ENCODE measurements around the gene ICOS. TPM values are rescaled to one million over a fixed set of nuclear protein-coding genes. Genes with fewer than 3 reads are reported as not detected.

ICOS gene
- polyA plus RNA-seq, 1 of the 3 experiments (the other 2 are of a cell fraction), result not detected

GRCh38 chr2:203898657-203899056, 37.9 kb upstream of the ICOS start:
- H2AFZ ChIP-seq (ENCODE audit: low read depth), result no peak overlapping the region
- H4K20me1 ChIP-seq (ENCODE audit: insufficient read depth), result no peaks in the 10 kb centered on the region
- 11% methylated on average over 2 of the region's 2 CpGs for WGBS (ENCODE audit: low lambda C conversion rate)
- no peaks in the 10 kb centered on the region for H3K79me2 ChIP-seq (ENCODE audit: insufficient read depth)
- TF ChIP-seq EP300 (IDR thresholded peaks at IDR 0.05; ENCODE audit: borderline replicate concordance in 1 of 2, low read depth in 1 of 2, low read length in 1 of 2) (no peak), TCF12 (IDR thresholded peaks at IDR 0.05) (no peak), CHD2 (IDR thresholded peaks at IDR 0.05; ENCODE audit: low read length, partially characterized antibody) (no peak), JUND (IDR thresholded peaks at IDR 0.05) (no peak), TAF1 (IDR thresholded peaks at IDR 0.05; ENCODE audit: borderline replicate concordance, low read depth, low read length) (no peak), GATA2 (CRISPR knock-in tag; IDR thresholded peaks at IDR 0.05) (no peak), MXI1 (IDR thresholded peaks at IDR 0.05; ENCODE audit: low read depth, low read length) (no peak), MEF2A (IDR thresholded peaks at IDR 0.05; ENCODE audit: borderline replicate concordance, low read depth) (no peak), CTCF (IDR thresholded peaks at IDR 0.05) (no peak), RAD21 (IDR thresholded peaks at IDR 0.05; ENCODE audit: low read length) (no peak)
- TF ChIP-seq, protein P1, sequence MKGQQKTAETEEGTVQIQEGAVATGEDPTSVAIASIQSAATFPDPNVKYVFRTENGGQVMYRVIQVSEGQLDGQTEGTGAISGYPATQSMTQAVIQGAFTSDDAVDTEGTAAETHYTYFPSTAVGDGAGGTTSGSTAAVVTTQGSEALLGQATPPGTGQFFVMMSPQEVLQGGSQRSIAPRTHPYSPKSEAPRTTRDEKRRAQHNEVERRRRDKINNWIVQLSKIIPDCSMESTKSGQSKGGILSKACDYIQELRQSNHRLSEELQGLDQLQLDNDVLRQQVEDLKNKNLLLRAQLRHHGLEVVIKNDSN (IDR thresholded peaks at IDR 0.05; ENCODE audit: borderline replicate concordance, low read depth), result no peak
- TF ChIP-seq, protein P2, sequence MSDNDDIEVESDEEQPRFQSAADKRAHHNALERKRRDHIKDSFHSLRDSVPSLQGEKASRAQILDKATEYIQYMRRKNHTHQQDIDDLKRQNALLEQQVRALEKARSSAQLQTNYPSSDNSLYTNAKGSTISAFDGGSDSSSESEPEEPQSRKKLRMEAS (IDR thresholded peaks at IDR 0.05; ENCODE audit: low read depth), result no peak
- H3K36me3 ChIP-seq (replicated peaks in 1 of 2; ENCODE audit: control insufficient read depth in 1 of 2, insufficient read depth in 2 of 2, low read length in 1 of 2), result no peaks in the 10 kb centered on the region
- H3K4me3 ChIP-seq (ENCODE audit: low read depth in 2 of 2, low read length in 1 of 2), result no peak overlapping the region
- ChIA-PET POLR2A (no interaction called here), CTCF (interaction anchor here (1.3 to 1.8 kb wide), 3 partner anchors 8 to 30 kb away, joined by 4 to 7 read pairs (median 7); no protein-coding TSS in a partner anchor)
- H3K27ac ChIP-seq (ENCODE audit: low read depth in 2 of 2, low read length in 1 of 2), result no peak overlapping the region
- no peaks in the 10 kb centered on the region for H3F3A ChIP-seq (replicated peaks; ENCODE audit: insufficient read depth)
- no peak overlapping the region for H3K4me2 ChIP-seq
- H3K9me2 ChIP-seq, result no peaks in the 10 kb centered on the region
- H3K27me3 ChIP-seq (ENCODE audit: insufficient read depth), result no peaks in the 10 kb centered on the region
- no peaks in the 10 kb centered on the region for H3K4me1 ChIP-seq (ENCODE audit: control insufficient read depth in 1 of 2, insufficient read depth in 2 of 2, low read depth in 1 of 2, low read length in 1 of 2)
- no peak for DNase-seq
- H3K9me3 ChIP-seq, result peaks cover 7% of the 10 kb centered on the region; the same call in 1 of the 2 replicates
- no peak overlapping the region for H3K9ac ChIP-seq

DNA sequence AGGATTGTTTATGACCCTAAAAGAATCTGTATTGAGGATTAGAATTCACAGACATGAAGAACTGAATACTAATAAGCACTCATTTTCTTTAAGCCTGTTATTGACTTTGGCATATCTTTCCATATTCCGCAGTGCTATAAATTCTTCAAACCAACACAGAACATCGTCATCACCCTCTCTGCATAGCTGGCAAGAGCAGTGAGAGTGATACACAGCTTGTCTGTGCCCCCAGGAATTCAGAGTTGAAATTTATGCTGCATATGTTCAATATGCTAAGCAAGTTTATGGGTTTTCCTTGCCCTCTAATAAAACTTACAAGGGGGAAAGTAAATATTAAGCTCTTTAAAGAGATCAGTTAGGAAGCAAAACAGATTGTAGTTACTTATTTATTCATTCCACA, 36.3 kb upstream of the ICOS start:
- no peak overlapping the region for H3K4me3 ChIP-seq (ENCODE audit: low read depth in 2 of 2, low read length in 1 of 2)
- H3K36me3 ChIP-seq (replicated peaks in 1 of 2; ENCODE audit: control insufficient read depth in 1 of 2, insufficient read depth in 2 of 2, low read length in 1 of 2), result no peaks in the 10 kb centered on the region
- peaks cover 7% of the 10 kb centered on the region; the same call in 1 of the 2 replicates for H3K9me3 ChIP-seq
- H3K27me3 ChIP-seq (ENCODE audit: insufficient read depth), result no peaks in the 10 kb centered on the region
- ChIA-PET POLR2A (no interaction called here), CTCF (interaction anchor here (2.9 kb wide), 1 partner anchor 10 kb away, joined by 11 read pairs; no protein-coding TSS in a partner anchor)
- H4K20me1 ChIP-seq (ENCODE audit: insufficient read depth), result no peaks in the 10 kb centered on the region
- H3K27ac ChIP-seq (ENCODE audit: low read depth in 2 of 2, low read length in 1 of 2), result no peak overlapping the region
- 51% methylated on average over 2 of the region's 2 CpGs for WGBS (ENCODE audit: low lambda C conversion rate)
- no peaks in the 10 kb centered on the region for H3K4me1 ChIP-seq (ENCODE audit: control insufficient read depth in 1 of 2, insufficient read depth in 2 of 2, low read depth in 1 of 2, low read length in 1 of 2)
- no peak overlapping the region for H2AFZ ChIP-seq (ENCODE audit: low read depth)
- DNase-seq, result no peak
- H3K79me2 ChIP-seq (ENCODE audit: insufficient read depth), result no peaks in the 10 kb centered on the region
- no peaks in the 10 kb centered on the region for H3F3A ChIP-seq (replicated peaks; ENCODE audit: insufficient read depth)
- no peak overlapping the region for H3K9ac ChIP-seq
- no peaks in the 10 kb centered on the region for H3K9me2 ChIP-seq
- H3K4me2 ChIP-seq, result no peak overlapping the region
- TF ChIP-seq TAF1 (IDR thresholded peaks at IDR 0.05; ENCODE audit: borderline replicate concordance, low read depth, low read length), result no peak
- no peak for TF ChIP-seq SIN3A (IDR thresholded peaks at IDR 0.05; ENCODE audit: borderline replicate concordance, low read depth, low read length)
- no peak for TF ChIP-seq CTCF (IDR thresholded peaks at IDR 0.05)
- TF ChIP-seq EZH2phosphoT487 (IDR thresholded peaks at IDR 0.05; ENCODE audit: borderline replicate concordance, low read depth), result no peak
- TF ChIP-seq MEF2A (IDR thresholded peaks at IDR 0.05; ENCODE audit: borderline replicate concordance, low read depth), result no peak
- no peak for TF ChIP-seq TCF12 (IDR thresholded peaks at IDR 0.05)
- no peak for TF ChIP-seq FOXM1 (IDR thresholded peaks at IDR 0.05; ENCODE audit: low read depth)
- TF ChIP-seq, protein P1 (IDR thresholded peaks at IDR 0.05; ENCODE audit: borderline replicate concordance, low read depth), result no peak
- TF ChIP-seq RCOR1 (IDR thresholded peaks at IDR 0.05; ENCODE audit: low read length), result no peak
- no peak for TF ChIP-seq GATA2 (CRISPR knock-in tag; IDR thresholded peaks at IDR 0.05)
- no peak for TF ChIP-seq RXRA (IDR thresholded peaks at IDR 0.05; ENCODE audit: borderline replicate concordance, low read depth)
- TF ChIP-seq, protein P3, sequence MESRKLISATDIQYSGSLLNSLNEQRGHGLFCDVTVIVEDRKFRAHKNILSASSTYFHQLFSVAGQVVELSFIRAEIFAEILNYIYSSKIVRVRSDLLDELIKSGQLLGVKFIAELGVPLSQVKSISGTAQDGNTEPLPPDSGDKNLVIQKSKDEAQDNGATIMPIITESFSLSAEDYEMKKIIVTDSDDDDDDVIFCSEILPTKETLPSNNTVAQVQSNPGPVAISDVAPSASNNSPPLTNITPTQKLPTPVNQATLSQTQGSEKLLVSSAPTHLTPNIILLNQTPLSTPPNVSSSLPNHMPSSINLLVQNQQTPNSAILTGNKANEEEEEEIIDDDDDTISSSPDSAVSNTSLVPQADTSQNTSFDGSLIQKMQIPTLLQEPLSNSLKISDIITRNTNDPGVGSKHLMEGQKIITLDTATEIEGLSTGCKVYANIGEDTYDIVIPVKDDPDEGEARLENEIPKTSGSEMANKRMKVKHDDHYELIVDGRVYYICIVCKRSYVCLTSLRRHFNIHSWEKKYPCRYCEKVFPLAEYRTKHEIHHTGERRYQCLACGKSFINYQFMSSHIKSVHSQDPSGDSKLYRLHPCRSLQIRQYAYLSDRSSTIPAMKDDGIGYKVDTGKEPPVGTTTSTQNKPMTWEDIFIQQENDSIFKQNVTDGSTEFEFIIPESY (IDR thresholded peaks at IDR 0.05; ENCODE audit: borderline replicate concordance, low read depth), result no peak
